ENCODE results near the gene CERS6.

DNA sequence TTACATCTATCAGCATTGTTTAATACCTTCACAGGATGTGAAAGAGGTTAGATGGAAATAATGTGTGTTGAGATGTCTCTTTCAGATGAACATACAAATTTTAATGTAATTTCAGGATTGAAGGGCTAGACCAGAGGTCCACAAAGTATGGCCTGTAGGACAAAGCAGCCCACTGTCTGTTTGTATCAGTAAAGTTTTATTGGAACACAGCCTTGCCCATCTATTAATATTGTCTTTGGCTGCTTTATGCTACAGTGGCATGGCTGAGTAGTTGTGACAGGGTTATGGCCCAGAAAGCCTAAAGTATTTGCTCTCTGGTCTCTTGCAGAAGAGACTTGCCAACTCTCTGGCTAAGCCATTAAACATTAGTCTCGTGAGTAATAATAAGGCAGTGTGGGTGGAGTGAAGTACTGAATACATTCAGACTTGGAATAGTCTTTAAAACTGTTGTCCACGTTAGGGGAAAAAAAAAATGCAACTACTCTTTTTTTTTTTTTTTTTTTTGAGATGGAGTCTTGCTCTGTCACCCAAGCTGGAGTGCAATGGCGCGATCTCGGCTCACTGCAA, 271.9 kb downstream of the CERS6 start:
- TF ChIP-seq REST (IDR thresholded peaks at IDR 0.05) (no peak), CTCF (IDR thresholded peaks at IDR 0.05; ENCODE audit: low read depth, low read length, missing input control) (no peak), HNF4A (conservative IDR thresholded peaks at IDR 0.05) (no peak), MAX (IDR thresholded peaks at IDR 0.05) (no peak), YY1 (IDR thresholded peaks at IDR 0.05) (no peak), JUND (IDR thresholded peaks at IDR 0.05) (no peak), GABPA (IDR thresholded peaks at IDR 0.05 in 1 of 2, conservative IDR thresholded peaks at IDR 0.05 in 1 of 2) (no peak), RAD21 (IDR thresholded peaks at IDR 0.05) (no peak), SP1 (IDR thresholded peaks at IDR 0.05) (no peak)
- TF ChIP-seq, protein P1, sequence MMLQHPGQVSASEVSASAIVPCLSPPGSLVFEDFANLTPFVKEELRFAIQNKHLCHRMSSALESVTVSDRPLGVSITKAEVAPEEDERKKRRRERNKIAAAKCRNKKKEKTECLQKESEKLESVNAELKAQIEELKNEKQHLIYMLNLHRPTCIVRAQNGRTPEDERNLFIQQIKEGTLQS (IDR thresholded peaks at IDR 0.05): no peak

Data from liver (tissue), 3 donors.